D721Med (cell line): ENCODE results near the gene ZCCHC7.
"Not testable (repeated sequence)": the region's sequence is repeated elsewhere in the genome, so short reads cannot be mapped to it uniquely, and the experiment has no call there.

Experiments
- DNase-seq: peaks from one replicate; pipeline ENCODE4 v3.0.0; 2011; ENCODE audit warnings: low spot score; ENCODE audit not compliant: insufficient read length
- FAIRE-seq: peaks from 2 replicates; lab custom pipeline; 2011; peaks lifted over from hg19 to GRCh38; lab: Jason Lieb, UNC
- CTCF ChIP-seq: IDR thresholded peaks from 2 replicates; pipeline ENCODE4 v1.5.1; 2012; ENCODE audit warnings: mild to moderate bottlenecking, control low read depth; ENCODE audit not compliant: insufficient read depth; ENCODE audit errors: missing control alignments

Gene ZCCHC7

GRCh38 chr9:37105234-37105633 lies 15.1 kb upstream of the ZCCHC7 start:
- no peak for TF ChIP-seq CTCF
- FAIRE-seq (no peak), DNase-seq (no peak)

DNA sequence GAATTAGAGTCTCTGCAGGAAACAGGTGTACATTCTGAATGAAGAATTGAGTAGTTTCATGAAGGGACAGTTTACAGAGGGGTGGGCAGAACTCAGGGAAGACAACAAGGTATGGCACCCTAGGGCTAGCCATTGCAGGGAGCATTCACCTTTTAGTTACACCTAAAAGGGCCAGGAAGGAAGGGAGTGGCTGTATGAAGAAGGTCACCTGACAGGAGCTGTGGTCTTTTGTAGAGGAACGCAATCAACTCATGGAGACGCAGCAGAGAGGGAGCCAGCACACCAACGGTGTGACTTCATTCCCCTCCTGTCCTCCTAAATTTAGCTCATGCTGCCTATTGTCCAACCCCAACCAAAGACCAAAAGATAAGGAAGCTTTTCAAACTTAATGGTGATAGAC lies 12.7 kb upstream of the ZCCHC7 start:
- no peak for TF ChIP-seq CTCF
- no peak for DNase-seq
- no peak for FAIRE-seq

GRCh38 chr9:37114442-37114841 lies 5.9 kb upstream of the ZCCHC7 start:
- FAIRE-seq, DNase-seq: not testable (repeated sequence)

- FAIRE-seq (no peak), DNase-seq (no peak)
- no peak for TF ChIP-seq CTCF
Observed at GRCh38 chr9:37117956-37118355, 2.4 kb upstream of the ZCCHC7 start.

DNA sequence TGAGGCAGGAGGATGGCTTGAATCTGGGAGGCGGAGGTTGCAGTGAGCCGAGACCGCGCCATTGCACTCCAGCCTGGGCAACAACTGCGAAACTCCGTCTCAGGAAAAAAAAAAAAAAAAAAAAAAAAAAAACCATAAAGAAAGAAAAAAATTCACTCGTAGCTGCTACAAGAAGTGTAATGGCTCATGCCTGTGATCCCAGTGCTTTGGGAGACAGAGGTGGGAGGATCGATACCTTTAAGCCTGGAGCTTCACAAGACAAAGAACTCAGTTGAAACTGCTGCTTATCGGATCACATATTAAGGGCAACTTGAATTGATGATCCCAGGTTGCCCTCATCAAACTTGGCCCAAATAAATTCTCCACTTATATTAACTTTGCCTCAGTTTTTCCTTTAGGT lies 1.0 kb upstream of the ZCCHC7 start:
- DNase-seq (no peak), FAIRE-seq (no peak)
- no peak for TF ChIP-seq CTCF

GRCh38 chr9:37120843-37121335 lies 515 bp downstream of the ZCCHC7 start:
- not testable (repeated sequence) for FAIRE-seq, DNase-seq

- no peak for TF ChIP-seq CTCF
- FAIRE-seq, result no peak
Observed at GRCh38 chr9:37121881-37122280, 1.5 kb downstream of the ZCCHC7 start.

GRCh38 chr9:37126214-37126788 lies 5.9 kb downstream of the ZCCHC7 start:
- no peak for DNase-seq
- TF ChIP-seq CTCF, result no peak
- FAIRE-seq, result peak; percentile 68

More at GRCh38 chr9:37121881-37122280, 1.5 kb downstream of the ZCCHC7 start:
- no peak for DNase-seq
